Measurements from ENCODE around the gene FAM162A.

FAM162A gene

DNA sequence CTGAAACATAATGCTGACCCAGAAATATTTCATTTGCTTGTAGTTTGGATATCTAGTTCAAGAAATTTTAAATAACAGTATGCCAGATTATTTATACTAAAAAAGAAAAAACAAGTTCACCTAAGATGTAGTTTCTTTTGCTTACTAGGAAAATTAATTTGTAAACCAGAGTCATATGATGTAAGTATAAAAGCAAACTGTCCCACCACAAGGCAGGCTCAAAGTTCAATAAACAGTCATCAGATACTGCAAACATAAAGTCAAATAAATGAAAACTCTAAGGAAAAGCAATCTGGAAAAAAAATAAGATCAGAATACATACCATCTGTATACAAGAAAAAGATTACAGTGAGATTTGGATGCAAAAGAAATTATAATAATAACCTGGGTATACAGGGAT lies 72.1 kb downstream of the FAM162A start:
- Histone ChIP-seq H2BK12ac (ENCODE audit: low read length) (no peak overlapping the region), H3K4me1 (ENCODE audit: control insufficient read depth in 2 of 2, insufficient read depth in 1 of 2, low read depth in 1 of 2, low read length in 2 of 2) (no peaks in the 10 kb centered on the region), H3K27me3 (ENCODE audit: control insufficient read depth in 3 of 3, insufficient read depth in 3 of 3, low read depth in 1 of 3, low read length in 3 of 3) (no peaks in the 10 kb centered on the region), H3K9ac (ENCODE audit: low read depth, low read length, poor library complexity) (no peak overlapping the region), H3K9me3 (replicated peaks in 1 of 2; ENCODE audit: control insufficient read depth in 2 of 2, insufficient read depth in 1 of 2, low read depth in 1 of 2, low read length in 2 of 2) (no peaks in the 10 kb centered on the region), H2AFZ (ENCODE audit: low read length) (no peak overlapping the region), H3K4me3 (ENCODE audit: low read length in 2 of 2) (no peak overlapping the region), H3K4me2 (ENCODE audit: insufficient read depth, low read length, poor library complexity, severe bottlenecking) (no peak overlapping the region), H2BK5ac (ENCODE audit: low read length) (no peak overlapping the region), H3K14ac (ENCODE audit: low read length) (no peak overlapping the region), H2BK15ac (ENCODE audit: low read length) (no peak overlapping the region), H4K8ac (ENCODE audit: low read depth, low read length) (no peak overlapping the region), H4K91ac (ENCODE audit: low read depth, low read length, poor library complexity) (no peak overlapping the region), H3K79me1 (ENCODE audit: low read depth, low read length) (peaks cover 2% of the 10 kb centered on the region), H3K36me3 (replicated peaks in 1 of 2; ENCODE audit: control insufficient read depth in 2 of 2, insufficient read depth in 2 of 2, low read length in 2 of 2) (peaks cover 18 to 99% of the 10 kb centered on the region in 2 donors), H2BK120ac (ENCODE audit: low read depth, low read length) (no peak overlapping the region), H3K23ac (ENCODE audit: low read depth, low read length, poor library complexity) (no peak overlapping the region), H3K18ac (ENCODE audit: low read length) (no peak overlapping the region), H3K27ac (replicated peaks; ENCODE audit: low read length) (no peak overlapping the region), H2AK5ac (ENCODE audit: low read depth, low read length) (no peak overlapping the region), H3K4ac (ENCODE audit: low read length) (no peak overlapping the region)
- DNase-seq (ENCODE audit: low spot score), result no peak

DNA sequence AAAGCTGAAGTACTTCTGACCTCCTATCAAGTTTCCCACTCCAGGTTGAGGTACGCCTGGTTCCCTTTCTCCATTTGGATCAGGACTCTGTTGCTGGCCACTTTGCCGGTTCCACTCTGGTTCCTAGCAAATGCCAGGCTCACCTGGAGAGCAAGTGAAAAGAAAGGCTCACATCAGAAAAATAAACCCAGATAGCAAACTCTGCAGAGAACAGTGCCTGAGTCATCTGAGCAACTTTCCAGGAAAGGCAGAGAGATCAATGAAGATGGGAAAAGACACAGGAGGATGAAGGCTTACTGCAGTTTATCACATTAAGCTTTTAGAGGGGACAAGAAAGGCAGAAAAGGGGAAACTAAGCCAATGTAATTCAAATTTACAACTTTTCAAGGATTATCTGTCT lies 73.7 kb downstream of the FAM162A start:
- no peak overlapping the region for H2BK120ac ChIP-seq (ENCODE audit: low read depth, low read length)
- no peaks in the 10 kb centered on the region for H3K4me1 ChIP-seq (ENCODE audit: control insufficient read depth in 2 of 2, insufficient read depth in 1 of 2, low read depth in 1 of 2, low read length in 2 of 2)
- H3K4me2 ChIP-seq (ENCODE audit: insufficient read depth, low read length, poor library complexity, severe bottlenecking), result no peak overlapping the region
- H3K27me3 ChIP-seq (ENCODE audit: control insufficient read depth in 3 of 3, insufficient read depth in 3 of 3, low read depth in 1 of 3, low read length in 3 of 3), result no peaks in the 10 kb centered on the region
- no peak for DNase-seq (ENCODE audit: low spot score)
- no peak overlapping the region for H3K9ac ChIP-seq (ENCODE audit: low read depth, low read length, poor library complexity)
- H2AK5ac ChIP-seq (ENCODE audit: low read depth, low read length), result no peak overlapping the region
- no CpG with 5 or more reads among the region's 2 CpGs for WGBS, 2 donors (ENCODE audit: extremely low coverage in 2 of 2, insufficient read length in 2 of 2, insufficient replicate concordance in 1 of 2)
- no peak overlapping the region for H4K8ac ChIP-seq (ENCODE audit: low read depth, low read length)
- no peak overlapping the region for H2AFZ ChIP-seq (ENCODE audit: low read length)
- no peak overlapping the region for H3K4me3 ChIP-seq (ENCODE audit: low read length in 2 of 2)
- no peak overlapping the region for H3K14ac ChIP-seq (ENCODE audit: low read length)
- no peak overlapping the region for H3K18ac ChIP-seq (ENCODE audit: low read length)
- H3K4ac ChIP-seq (ENCODE audit: low read length), result no peak overlapping the region
- H3K79me1 ChIP-seq (ENCODE audit: low read depth, low read length), result peaks cover 2% of the 10 kb centered on the region
- no peaks in the 10 kb centered on the region for H3K9me3 ChIP-seq (replicated peaks in 1 of 2; ENCODE audit: control insufficient read depth in 2 of 2, insufficient read depth in 1 of 2, low read depth in 1 of 2, low read length in 2 of 2)
- no peak overlapping the region for H2BK5ac ChIP-seq (ENCODE audit: low read length)
- peaks cover 17 to 100% of the 10 kb centered on the region in 2 donors for H3K36me3 ChIP-seq (replicated peaks in 1 of 2; ENCODE audit: control insufficient read depth in 2 of 2, insufficient read depth in 2 of 2, low read length in 2 of 2)
- no peak overlapping the region for H4K91ac ChIP-seq (ENCODE audit: low read depth, low read length, poor library complexity)
- no peak overlapping the region for H2BK12ac ChIP-seq (ENCODE audit: low read length)
- H2BK15ac ChIP-seq (ENCODE audit: low read length), result no peak overlapping the region
- H3K23ac ChIP-seq (ENCODE audit: low read depth, low read length, poor library complexity), result no peak overlapping the region
- no peak overlapping the region for H3K27ac ChIP-seq (replicated peaks; ENCODE audit: low read length)

DNA sequence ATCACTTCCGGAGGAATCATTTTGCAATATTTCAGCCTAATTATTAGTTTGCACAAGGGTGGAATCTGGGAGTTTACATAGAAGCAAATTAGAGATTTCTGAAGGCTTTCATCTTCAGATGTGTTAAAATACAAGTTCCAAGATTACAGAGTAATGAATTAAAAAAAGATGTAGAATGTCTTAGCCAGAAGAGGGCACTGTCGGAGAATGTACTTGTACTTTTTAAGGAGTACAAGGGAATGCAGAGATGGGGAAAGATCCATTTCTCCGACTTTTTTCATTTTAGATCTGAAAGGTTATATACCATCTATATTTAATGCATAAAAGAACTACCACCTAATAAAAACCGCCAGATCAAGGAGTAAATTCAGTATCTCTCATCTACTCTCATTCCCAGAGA lies 75.0 kb downstream of the FAM162A start:
- Histone ChIP-seq H3K9me3 (replicated peaks in 1 of 2; ENCODE audit: control insufficient read depth in 2 of 2, insufficient read depth in 1 of 2, low read depth in 1 of 2, low read length in 2 of 2) (no peaks in the 10 kb centered on the region), H3K36me3 (replicated peaks in 1 of 2; ENCODE audit: control insufficient read depth in 2 of 2, insufficient read depth in 2 of 2, low read length in 2 of 2) (peaks cover 12 to 98% of the 10 kb centered on the region in 2 donors), H3K23ac (ENCODE audit: low read depth, low read length, poor library complexity) (no peak overlapping the region), H3K79me1 (ENCODE audit: low read depth, low read length) (no peaks in the 10 kb centered on the region), H3K4me1 (ENCODE audit: control insufficient read depth in 2 of 2, insufficient read depth in 1 of 2, low read depth in 1 of 2, low read length in 2 of 2) (no peaks in the 10 kb centered on the region), H2AFZ (ENCODE audit: low read length) (no peak overlapping the region), H4K8ac (ENCODE audit: low read depth, low read length) (no peak overlapping the region), H2BK120ac (ENCODE audit: low read depth, low read length) (no peak overlapping the region), H3K27ac (replicated peaks; ENCODE audit: low read length) (no peak overlapping the region), H3K4me3 (ENCODE audit: low read length in 2 of 2) (no peak overlapping the region), H2BK5ac (ENCODE audit: low read length) (no peak overlapping the region), H3K4ac (ENCODE audit: low read length) (no peak overlapping the region), H3K18ac (ENCODE audit: low read length) (no peak overlapping the region), H3K14ac (ENCODE audit: low read length) (no peak overlapping the region), H3K27me3 (ENCODE audit: control insufficient read depth in 3 of 3, insufficient read depth in 3 of 3, low read depth in 1 of 3, low read length in 3 of 3) (no peaks in the 10 kb centered on the region), H2AK5ac (ENCODE audit: low read depth, low read length) (no peak overlapping the region), H3K9ac (ENCODE audit: low read depth, low read length, poor library complexity) (no peak overlapping the region), H2BK15ac (ENCODE audit: low read length) (no peak overlapping the region), H2BK12ac (ENCODE audit: low read length) (no peak overlapping the region), H4K91ac (ENCODE audit: low read depth, low read length, poor library complexity) (no peak overlapping the region), H3K4me2 (ENCODE audit: insufficient read depth, low read length, poor library complexity, severe bottlenecking) (no peak overlapping the region)
- no peak for DNase-seq (ENCODE audit: low spot score)
- WGBS, 2 donors (ENCODE audit: extremely low coverage in 2 of 2, insufficient read length in 2 of 2, insufficient replicate concordance in 1 of 2), result no CpG with 5 or more reads among the region's 4 CpGs

DNA sequence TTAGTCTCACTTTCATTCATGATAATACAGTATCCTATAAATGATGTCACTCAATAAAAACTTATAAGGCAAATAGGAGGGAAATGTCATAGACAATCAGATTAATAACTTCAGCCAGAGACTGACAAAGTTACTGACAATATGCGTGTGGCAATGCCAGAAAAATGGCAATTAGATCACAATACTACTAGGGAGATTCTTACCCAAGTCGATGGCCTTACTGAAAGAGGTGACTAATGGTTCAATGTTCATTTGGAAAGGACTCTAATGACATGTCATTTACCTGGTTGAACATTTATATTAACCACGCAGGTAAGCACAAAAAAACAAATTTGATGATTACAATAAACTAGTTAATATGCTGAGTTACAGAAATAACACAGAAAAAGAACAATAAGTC lies 77.8 kb downstream of the FAM162A start:
- no peaks in the 10 kb centered on the region for H3K79me1 ChIP-seq (ENCODE audit: low read depth, low read length)
- no peaks in the 10 kb centered on the region for H3K4me1 ChIP-seq (ENCODE audit: control insufficient read depth in 2 of 2, insufficient read depth in 1 of 2, low read depth in 1 of 2, low read length in 2 of 2)
- H3K27ac ChIP-seq (replicated peaks; ENCODE audit: low read length), result no peak overlapping the region
- no peak overlapping the region for H3K14ac ChIP-seq (ENCODE audit: low read length)
- no peak overlapping the region for H2BK15ac ChIP-seq (ENCODE audit: low read length)
- no peak overlapping the region for H3K4me2 ChIP-seq (ENCODE audit: insufficient read depth, low read length, poor library complexity, severe bottlenecking)
- no peak overlapping the region for H4K91ac ChIP-seq (ENCODE audit: low read depth, low read length, poor library complexity)
- H2AFZ ChIP-seq (ENCODE audit: low read length), result no peak overlapping the region
- no peak overlapping the region for H2BK12ac ChIP-seq (ENCODE audit: low read length)
- H3K9ac ChIP-seq (ENCODE audit: low read depth, low read length, poor library complexity), result no peak overlapping the region
- H3K23ac ChIP-seq (ENCODE audit: low read depth, low read length, poor library complexity), result no peak overlapping the region
- no peak for DNase-seq (ENCODE audit: low spot score)
- H2BK5ac ChIP-seq (ENCODE audit: low read length), result no peak overlapping the region
- H2BK120ac ChIP-seq (ENCODE audit: low read depth, low read length), result no peak overlapping the region
- H3K18ac ChIP-seq (ENCODE audit: low read length), result no peak overlapping the region
- no peak overlapping the region for H3K4ac ChIP-seq (ENCODE audit: low read length)
- no peak overlapping the region for H2AK5ac ChIP-seq (ENCODE audit: low read depth, low read length)
- WGBS, 2 donors (ENCODE audit: extremely low coverage in 2 of 2, insufficient read length in 2 of 2, insufficient replicate concordance in 1 of 2), result no CpG with 5 or more reads among the region's 3 CpGs
- H4K8ac ChIP-seq (ENCODE audit: low read depth, low read length), result no peak overlapping the region
- H3K36me3 ChIP-seq (replicated peaks in 1 of 2; ENCODE audit: control insufficient read depth in 2 of 2, insufficient read depth in 2 of 2, low read length in 2 of 2), result peaks cover 14 to 96% of the 10 kb centered on the region in 2 donors
- H3K27me3 ChIP-seq (ENCODE audit: control insufficient read depth in 3 of 3, insufficient read depth in 3 of 3, low read depth in 1 of 3, low read length in 3 of 3), result no peaks in the 10 kb centered on the region
- H3K9me3 ChIP-seq (replicated peaks in 1 of 2; ENCODE audit: control insufficient read depth in 2 of 2, insufficient read depth in 1 of 2, low read depth in 1 of 2, low read length in 2 of 2), result no peaks in the 10 kb centered on the region
- H3K4me3 ChIP-seq (ENCODE audit: low read length in 2 of 2), result no peak overlapping the region

All from neuronal stem cell (in vitro differentiated cells).